Activated CD4-positive, alpha-beta T cell treated with anti-CD3 and anti-CD28 coated beads, Interleukin-2, amount 50 U/mL, for 4 hours (primary cell): ENCODE results near the gene GIPC1.

Source experiments
- DNase-seq, 2 experiments: peaks; one replicate each; pipeline ENCODE4 v3.0.0-alpha.2; 2020

The GIPC1 gene

DNA sequence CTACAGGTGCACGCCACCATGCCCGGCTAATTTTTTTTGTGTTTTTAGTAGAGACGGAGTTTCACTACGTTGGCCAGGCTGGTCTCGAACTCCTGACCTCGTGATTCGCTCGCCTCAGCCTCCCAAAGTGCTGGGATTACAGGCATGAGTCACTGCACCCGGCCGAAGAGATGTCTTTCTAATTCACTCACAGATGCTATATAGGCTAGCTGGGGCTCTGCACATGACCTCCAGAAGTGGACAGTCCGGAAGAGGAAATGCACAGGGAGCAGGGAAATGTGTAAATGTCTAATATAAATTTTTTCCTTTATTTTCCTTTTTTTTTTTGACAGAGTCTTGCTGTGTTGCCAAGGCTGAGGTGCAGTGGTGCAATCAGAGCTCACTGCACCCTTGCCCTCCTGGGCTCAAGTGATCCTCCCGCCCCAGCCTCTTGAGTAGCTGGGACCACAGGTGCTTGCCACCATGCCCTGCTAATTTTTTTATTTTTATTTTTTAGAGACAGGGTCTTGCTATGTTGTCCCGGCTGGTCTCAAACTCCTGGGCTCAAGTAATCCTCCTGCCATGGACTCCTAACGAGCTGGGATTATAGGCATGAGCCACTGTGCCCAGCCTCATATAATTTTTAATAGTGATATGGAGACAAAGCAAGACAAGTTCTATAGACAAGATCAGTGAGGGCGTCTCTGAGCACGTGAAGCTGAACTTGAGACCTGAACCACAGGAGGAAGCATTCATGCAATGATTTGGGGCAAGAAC, 8.4 kb downstream of the GIPC1 start:
- DNase-seq: no peak

DNA sequence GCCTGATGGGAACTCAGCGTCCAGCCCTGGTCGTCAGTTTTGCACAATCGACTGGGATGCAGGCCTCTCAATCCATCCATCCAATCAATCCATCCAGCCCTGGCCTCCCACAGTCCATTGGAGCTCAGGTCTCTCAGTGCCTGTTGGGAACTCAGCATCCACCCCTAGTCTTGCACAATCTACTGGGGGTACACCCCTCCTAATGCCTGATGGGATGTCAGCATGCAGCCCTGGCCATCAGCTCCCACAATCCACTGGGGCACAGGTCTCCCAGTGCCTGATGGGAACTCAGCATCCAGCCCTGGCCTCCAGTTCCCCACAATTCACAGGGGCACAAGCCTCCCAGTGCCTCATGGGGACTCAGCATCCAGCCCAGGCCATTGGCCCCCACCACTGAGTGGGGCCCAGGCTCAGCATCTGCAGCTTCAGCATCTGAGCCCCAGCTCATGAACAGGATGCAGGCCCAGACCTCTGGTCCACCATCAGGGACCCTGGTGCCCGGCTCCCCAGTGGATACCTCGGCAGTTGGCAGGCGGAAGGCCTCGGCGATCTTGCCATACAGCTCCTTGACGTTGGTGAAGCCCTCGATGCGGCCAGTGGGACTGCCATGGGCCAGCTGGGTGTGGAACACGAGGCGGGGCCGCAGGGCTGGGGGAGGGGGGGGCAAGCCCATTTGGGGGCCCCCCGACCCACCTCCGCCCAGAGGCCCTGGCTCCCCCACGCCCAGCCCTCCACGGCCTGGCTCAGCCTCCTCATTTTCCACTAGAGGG, 13.6 kb downstream of the GIPC1 start:
- DNase-seq: no peak

DNA sequence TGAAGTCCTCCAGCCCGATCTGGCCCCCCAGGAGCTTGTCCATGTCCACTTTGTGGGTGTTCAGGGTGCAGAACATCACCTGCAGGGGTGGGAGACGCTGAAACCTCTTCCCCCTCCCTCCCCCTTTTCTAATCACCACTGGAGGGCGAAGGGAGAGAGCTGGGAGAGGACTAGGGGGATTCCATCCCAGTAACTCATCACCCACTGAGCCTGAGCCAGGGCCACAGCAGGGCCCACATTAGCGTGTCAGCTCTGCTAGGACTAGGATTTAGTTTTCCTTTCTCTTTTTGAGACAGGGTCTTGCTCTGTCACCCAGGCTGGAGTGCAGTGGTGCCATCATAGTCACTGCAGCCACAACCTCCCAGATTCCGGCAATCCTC, 15.2 kb downstream of the GIPC1 start:
- no peak for DNase-seq

DNA sequence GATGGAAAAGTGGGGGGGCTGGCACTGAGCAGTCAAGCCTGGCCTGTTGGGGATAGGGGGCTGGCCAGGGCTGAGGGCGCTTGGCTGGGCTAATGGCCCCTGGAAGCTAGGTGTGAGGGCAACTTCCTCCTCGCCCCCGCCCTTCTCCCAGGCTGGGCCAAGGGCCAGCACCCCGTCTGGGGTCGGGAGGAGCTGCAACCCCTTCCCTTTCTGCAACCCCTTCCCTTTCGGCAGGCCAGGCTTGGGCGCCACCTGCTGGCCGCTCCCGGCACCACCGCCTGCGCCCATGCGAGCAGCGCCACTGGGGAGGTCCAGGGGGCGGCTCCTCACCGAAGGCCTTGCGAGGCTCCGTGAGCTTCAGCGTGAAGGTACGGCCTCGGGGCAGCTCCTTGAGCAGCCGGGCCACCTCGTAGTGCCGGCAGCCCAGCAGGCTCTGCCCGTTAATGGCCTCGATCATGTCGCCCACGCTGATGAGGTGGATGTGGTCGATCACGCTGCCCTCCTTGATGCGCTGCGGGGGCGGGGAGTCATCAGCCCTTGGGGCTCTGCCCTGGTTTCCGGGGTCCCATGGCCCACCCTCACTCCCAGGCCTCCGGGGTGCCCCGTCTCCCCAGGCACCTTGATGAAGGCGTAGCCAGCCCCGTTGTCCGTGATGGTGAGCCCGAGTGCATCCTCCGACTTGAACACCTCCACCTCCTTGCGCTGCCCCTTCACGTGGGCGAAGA, 15.8 kb downstream of the GIPC1 start:
- peak; percentile 55 to 59 for DNase-seq

DNA sequence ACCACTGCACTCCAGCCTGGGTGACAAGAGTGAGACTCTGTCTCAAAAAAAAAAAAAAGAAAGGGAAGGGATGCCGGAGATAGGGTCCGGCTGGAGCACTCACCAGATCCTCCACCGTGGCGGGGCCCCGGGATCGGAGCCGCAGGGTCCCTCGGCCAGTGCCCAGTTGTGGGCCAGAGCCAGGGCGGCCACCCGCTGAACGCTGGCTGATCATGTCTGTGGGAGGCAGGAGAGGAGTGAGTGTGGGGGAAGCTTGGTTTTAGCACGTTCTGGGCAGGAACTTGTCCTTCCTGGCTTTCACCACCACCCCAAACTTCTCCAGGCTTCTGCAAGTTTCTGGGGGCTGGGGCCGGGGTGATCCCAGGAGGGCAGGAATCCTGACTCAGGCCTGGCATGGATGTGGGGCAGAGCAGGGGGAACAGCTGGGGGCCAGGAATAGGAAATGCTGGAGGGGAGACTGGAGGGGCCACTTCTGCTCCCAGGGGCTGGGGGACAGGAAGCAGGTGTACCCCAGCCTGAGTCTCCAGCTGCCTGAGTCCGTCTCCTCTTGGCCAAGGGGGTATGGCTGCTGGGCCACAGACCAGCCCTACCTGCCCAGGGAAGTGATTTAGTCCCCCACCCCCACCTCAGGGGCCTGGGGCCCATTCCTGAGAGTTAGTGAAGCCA, 16.5 kb downstream of the GIPC1 start:
- DNase-seq: no peak

DNA sequence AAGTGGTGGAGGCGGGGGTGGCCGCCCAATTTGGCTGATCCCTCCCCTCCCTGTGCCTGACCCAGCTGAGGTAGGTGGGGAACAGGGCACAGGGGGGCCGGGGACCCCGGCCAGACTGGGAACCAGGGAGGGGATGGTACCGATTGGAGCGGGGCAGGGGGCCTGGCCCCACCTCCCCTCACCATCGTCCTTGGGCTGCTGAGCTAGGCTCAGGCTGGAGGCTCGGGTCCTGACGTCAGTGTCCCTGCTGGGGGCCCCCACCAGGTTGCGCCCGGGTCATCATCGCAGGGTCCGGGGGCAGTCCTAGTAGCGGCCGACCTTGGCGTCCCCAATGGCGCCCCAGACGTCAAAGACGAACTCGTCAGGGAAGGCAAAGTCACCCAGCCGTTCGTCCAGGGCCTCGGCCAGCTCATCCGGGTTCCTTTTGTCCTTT, 17.8 kb downstream of the GIPC1 start:
- DNase-seq: no peak

DNA sequence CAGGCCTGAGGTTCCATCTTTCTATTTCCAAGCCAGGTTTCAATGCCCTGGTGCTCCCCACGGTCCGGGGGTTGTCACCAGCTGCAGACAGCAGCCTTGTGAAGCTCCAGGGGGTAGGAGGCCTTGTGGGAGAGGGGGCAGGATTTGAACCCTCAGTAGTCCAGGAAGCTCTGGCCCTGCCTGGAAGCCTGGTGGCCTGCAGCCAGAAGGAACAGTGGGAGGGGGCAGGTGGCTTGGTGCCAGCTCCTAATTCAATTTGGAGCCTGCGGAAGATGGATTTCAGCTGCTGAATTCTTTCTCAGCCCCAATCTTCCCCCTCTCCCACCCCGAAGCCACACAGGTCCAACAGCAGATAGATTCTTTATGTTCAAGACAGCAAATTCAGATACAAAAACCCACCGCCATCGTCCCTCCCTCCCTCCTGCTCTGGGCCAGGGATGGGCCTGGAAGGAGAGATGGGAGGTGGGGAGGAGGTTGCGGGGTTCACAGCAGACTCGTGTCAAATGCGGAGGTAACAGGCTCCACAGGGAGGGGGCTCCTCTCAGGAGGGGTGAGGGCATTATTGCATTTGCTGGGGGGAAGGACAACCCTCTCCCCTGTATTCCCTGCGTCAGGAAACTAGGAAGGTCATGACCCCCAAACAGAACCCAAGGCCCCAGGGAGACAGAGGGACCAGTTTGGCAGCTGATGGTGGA, 18.4 kb downstream of the GIPC1 start:
- no peak for DNase-seq

DNA sequence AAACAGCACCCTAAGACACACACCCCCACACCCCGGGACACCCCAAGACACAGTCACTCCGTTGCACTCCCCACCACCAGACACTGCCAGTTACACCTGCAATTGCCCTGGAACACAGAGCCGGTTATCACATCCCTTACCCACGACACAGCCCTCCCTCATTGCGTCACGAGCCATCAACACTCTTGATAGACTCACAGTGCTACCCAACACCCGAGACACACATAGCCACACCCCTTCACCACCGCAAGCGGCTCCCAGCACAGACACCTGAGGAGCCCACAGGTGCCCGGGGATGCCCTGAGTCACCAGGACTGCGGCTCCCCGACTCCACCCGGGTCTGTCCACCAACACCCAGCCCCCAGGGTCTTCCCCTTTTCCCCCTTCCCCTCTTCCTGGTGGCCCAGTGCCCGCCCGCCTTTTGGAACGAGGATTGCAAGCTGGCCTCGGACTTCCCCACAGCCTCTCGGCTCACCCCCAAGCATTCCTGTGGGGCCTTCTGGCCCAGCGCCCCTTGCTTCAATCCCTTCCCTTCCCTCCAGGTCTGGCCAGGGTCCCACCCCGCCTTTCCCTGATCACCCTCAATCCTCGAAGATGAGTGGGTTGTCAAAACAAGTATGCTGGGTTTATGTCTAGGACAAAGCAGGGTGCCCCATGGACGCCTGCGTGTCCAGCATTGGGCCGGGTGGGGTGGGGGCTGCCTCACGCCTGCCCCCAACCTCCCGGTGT, 19.1 kb downstream of the GIPC1 start:
- no peak for DNase-seq

DNA sequence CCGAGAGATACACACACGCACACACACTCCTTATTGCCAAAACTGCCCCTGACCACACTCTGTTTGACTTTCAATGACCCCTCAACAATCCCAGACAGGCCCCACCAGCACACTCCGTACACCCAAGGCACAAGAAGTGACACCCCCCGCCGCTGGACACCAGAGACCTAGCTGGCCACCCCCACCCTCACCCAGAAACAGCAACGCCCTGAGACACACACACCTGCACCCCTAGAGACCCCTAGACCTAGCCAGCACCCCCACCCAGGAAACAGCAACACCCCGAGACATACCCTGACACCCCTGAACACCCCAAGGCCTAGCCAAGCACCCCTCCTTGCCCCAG, 19.6 kb downstream of the GIPC1 start:
- no peak for DNase-seq

DNA sequence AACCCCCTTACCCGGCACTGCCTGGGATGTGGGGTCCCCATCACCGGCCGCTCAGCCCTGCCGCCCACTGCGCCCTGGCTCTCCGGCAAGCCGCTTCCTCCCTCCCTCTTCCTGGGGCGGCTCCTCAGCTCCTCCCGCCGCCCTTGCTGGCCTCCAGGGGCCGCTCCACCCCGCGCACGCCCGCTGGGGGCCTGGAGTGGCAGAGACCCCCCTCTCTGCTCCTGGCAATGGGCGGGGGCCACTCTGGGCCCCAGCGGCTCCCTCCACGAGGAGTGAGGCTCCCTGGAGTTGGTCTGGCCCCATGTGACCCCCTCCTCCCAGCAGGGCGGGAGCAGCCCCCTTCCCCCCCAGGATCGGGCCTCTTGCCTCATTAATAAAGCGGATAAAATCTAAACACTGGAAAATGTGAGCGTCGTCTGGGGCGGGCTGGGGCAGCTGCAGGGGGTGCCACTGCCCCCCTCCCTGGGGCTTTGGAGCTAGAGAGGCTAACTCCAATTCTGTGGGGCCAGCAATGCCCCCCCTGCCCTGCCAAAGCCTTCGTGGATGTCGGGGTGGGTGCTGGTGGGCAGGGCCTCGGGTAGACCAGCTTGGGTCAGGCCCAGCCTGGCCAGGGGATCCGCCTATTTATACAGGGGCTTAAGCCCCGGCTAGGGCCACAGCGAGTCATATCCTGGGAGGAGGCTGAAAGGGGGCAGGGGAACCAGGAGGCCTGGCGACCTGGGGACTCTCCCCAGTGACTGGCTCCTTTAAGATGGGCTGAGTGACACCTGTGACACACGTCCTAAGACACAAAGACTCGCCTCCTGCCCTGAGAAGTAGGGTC, 20.5 kb downstream of the GIPC1 start, which contains the start of gene PTGER1:
TSS of gene PTGER1 (minus strand) at position 104 of the 823 bp plus-strand sequence. CDS start 1,034 bp downstream, outside the sequence.
- DNase-seq: no peak

DNA sequence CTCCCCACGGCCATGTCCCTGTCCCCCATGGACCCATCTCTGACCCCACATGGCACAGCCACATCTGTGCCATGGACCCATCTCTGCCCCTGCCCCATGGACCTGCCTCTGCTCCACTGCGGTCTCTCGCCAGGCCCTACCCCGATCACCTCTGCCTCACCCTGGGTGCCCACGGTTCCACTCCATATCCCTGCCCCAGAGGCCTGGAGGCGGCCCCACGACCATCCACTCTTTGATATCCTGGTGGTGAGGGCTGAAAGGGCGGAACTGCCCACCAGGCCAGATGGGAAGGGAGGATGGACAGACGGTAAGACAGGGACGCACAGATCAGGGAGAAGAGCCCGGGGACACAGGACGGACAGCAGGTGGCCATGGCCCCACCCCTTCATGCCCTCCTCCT, 21.1 kb downstream of the GIPC1 start:
- DNase-seq: no peak

DNA sequence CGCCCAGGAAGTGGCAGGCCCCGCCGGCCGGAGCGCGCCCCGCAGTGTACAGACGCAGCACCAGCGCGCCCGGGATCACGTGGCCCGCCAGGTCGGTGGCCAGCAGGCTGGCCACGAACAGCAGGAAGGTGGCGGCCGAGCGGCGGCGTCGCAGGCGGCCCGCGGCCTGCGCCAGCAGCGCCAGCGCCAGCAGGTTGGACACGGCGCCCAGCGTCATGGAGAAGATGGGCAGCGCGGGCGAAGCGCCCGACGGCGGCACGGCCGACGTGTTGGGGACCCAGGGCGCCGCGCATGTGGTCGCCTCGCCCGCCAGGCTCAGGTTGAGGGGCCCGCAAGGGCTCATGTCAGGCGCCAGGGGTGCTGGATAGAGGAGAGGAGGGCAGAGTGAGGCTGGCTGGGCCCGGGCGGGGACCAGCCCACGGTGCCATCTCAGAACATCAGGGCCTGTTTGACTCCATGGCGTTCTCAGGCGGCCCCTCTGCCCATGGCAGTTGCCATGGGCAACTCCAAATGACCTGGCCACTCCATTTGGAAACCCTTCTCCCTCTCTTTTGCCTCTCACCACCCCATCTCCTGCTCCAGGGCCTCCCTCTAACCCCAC, 21.8 kb downstream of the GIPC1 start:
- no peak for DNase-seq

DNA sequence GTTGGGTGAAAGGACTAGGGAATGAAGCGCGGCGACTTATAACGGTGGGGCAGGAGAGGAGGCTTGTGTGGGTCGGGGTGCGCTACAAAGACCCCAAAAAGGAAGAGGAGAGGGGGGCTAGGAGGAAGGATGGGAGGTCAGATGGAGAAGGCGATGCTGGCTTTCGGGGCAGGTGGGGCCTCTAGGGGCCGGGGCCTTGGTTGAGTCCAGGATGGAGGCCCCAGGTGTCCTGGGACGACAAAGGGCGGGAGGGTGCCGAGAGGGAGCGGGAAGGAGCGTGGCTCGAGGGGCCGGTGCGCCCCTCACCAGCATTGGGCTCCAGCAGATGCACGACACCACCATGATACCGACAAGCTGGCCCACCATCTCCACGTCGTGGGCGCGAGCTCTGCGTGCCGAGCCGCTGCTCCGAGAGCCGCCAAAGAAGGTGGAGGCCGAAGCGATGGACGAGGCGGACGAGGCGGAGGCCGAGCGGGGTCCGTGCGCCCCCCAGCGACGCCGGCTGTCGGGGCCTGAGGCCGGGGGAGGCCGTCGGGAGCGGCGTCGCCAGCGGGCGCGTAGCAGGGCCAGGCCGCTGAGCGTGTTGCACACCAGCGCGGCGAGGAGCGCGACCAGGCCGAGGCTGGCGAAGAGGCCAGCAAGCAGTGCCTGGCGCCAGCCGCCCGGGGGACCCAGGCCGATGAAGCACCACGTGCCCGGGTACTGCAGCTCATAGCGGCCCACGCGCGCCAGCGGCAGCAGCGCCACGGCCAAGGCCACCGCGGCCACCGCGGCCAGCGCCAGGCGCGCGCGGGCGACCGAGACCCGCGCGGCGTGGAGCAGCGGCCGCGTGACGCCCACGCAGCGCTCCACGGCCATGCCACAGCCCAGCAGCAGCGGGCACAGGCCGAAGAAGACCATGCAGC, 22.6 kb downstream of the GIPC1 start:
- DNase-seq: no peak

DNA sequence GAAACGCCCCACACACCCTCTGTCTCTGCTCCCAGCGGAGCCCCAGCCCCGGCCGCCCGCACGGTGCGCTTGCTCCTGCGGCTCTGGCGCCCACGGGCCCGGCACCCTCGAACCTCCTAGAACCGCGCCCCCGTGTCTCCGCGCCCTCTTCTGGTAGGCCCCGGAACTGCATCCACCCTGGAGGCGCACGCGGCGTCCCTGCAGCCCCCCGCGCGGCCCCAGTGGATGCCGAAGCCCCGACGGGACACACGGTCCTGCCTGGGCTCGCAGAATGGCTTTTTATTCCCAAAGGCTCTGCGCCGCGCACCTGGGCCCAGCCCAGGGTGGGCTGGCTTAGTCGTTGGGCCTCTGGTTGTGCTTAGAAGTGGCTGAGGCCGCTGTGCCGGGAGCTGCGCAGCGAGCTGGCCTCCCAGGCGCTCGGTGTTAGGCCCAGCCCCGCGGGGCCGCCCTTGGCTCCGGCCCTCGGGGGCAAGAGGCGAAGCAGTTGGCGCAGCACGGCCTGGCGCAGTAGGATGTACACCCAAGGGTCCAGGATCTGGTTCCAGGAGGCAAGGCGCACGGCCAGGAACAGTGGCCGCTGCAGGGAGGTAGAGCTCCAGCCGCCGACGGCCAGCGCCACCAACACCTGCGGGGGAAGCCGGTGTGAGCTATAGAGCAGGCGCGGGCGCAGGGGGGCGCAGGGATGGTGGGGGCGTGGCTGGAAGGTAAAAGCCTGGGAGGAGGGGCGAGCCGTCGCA, 23.6 kb downstream of the GIPC1 start:
- DNase-seq: peak; percentile 84 to 89

DNA sequence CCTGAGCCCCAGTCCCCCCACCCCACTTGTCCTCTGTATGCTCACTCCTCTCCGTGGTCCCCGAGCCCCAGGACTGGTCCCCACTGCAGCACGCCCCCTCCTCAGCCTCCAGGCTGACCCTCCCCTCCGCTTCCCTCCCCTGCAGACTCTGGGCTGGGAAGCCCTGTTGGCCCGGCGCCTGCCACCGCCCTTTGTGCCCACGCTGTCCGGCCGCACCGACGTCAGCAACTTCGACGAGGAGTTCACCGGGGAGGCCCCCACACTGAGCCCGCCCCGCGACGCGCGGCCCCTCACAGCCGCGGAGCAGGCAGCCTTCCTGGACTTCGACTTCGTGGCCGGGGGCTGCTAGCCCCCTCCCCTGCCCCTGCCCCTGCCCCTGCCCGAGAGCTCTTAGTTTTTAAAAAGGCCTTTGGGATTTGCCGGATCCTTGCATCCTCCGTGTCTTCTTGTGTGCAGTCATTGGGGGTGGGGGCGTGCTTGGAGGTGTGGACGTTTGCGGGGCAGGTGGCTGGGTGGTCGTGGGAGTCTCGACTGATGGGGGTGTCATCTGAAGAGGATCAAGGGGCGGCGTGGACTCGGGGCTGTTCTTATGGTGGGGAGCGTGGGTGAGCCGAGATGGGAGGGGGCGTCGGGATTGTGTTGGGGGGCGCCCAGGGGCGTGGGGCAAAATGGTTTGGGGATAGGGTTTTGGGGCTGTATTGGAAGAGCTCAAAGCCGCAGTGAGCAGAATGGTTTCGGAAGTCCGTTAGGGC, 24.3 kb downstream of the GIPC1 start:
- DNase-seq: no peak

DNA sequence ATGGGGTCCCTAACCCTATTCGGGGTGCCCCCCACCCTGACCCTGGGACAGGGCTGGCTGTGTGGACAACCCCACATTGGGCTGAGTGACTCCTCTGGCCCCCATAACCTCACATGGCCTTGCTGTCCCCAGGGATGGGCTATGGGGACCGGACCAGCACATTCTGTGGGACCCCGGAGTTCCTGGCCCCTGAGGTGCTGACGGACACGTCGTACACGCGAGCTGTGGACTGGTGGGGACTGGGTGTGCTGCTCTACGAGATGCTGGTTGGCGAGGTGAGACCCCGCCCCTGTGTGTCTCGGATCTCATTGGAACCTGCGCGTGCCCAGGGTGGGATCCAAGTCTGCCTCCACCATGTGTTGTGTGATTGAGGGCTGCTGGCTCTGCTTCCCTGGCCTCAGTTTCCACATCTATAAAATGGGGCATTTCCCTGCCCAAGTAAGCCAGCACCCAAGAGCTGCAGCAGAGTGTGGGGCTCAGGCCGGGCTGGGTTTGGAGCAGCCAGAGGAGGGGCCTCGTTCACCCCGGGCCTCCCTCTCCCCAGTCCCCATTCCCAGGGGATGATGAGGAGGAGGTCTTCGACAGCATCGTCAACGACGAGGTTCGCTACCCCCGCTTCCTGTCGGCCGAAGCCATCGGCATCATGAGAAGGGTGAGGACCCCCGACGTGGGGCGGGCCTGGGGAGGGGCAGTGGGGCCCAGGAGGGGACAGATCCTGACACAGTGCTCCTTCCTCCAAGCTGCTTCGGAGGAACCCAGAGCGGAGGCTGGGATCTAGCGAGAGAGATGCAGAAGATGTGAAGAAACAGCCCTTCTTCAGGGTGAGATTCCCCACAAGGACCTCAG, 25.7 kb downstream of the GIPC1 start:
- DNase-seq: no peak

DNA sequence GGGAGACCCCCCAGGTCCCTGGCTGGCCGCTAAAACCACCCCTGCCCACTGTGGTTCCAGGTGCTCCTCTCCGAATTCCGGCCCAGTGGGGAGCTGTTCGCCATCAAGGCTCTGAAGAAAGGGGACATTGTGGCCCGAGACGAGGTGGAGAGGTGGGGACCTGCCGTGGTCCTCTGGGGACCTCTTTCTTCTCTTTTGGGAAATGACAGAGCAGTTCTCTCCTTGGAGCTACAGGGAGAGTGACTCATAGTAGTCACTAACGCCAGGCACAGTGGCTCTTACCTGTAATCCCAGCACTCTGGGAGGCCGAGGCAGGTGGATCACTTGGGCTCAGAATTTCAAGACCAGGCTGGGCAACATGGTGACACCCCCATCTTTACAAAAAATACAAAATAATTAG, 28.1 kb downstream of the GIPC1 start:
- no peak for DNase-seq
